Ectodermal cell (in vitro differentiated cells): ENCODE results near the gene PBX4.

Source experiments
- H3K27ac ChIP-seq: 2 replicates; pipeline ENCODE4 v1.7.0; 2013; ENCODE audit warnings: mild to moderate bottlenecking, low read depth, low read length; ENCODE audit not compliant: insufficient read depth, poor library complexity, severe bottlenecking
- H3K27me3 ChIP-seq: 2 replicates; pipeline ENCODE4 v1.7.0; 2013; ENCODE audit warnings: mild to moderate bottlenecking, low read length; ENCODE audit not compliant: insufficient read depth, control insufficient read depth, poor library complexity, severe bottlenecking
- H3K36me3 ChIP-seq: one replicate; pipeline ENCODE4 v1.7.0; 2013; ENCODE audit warnings: low read length; ENCODE audit not compliant: control insufficient read depth, insufficient read depth
- H3K4me1 ChIP-seq: one replicate; pipeline ENCODE4 v1.7.0; 2013; ENCODE audit warnings: low read length; ENCODE audit not compliant: control insufficient read depth, insufficient read depth
- H3K4me3 ChIP-seq: 2 replicates; pipeline ENCODE4 v1.7.0; 2013; ENCODE audit warnings: low read depth, low read length, control low read depth; ENCODE audit not compliant: insufficient read depth
- H3K9me3 ChIP-seq: 2 replicates; pipeline ENCODE4 v1.7.0; 2013; ENCODE audit warnings: mild to moderate bottlenecking, low read length, moderate library complexity; ENCODE audit not compliant: control insufficient read depth
- WGBS, 2 experiments: methylation state at CpG; one replicate each; pipeline ENCODE4 v1.1.7; 2013; ENCODE audit warnings: missing lambda C conversion rate in 2 of 2; 5-methylcytosine and 5-hydroxymethylcytosine counted together

Gene PBX4

GRCh38 chr19:19656451-19657396 is 38.2 kb upstream of the PBX4 start:
- WGBS, 2 experiments = 96 to 97% methylated on average over 33 of the region's 33 CpGs
- Histone ChIP-seq H3K4me1 (no peaks in the 10 kb centered on the region), H3K27ac (no peak overlapping the region), H3K36me3 (peaks cover 61% of the 10 kb centered on the region), H3K4me3 (no peak overlapping the region), H3K9me3 (no peaks in the 10 kb centered on the region), H3K27me3 (no peaks in the 10 kb centered on the region)

- WGBS, 2 experiments = 96 to 97% methylated on average over 27 of the region's 27 CpGs
- H3K36me3 ChIP-seq = peaks cover 71% of the 10 kb centered on the region
Observed at GRCh38 chr19:19655641-19656343, 37.3 kb upstream of the PBX4 start.

GRCh38 chr19:19655051-19655594 is 36.6 kb upstream of the PBX4 start:
- WGBS, 2 experiments = 96% methylated on average over 22 of the region's 22 CpGs
- Histone ChIP-seq H3K4me1 (no peaks in the 10 kb centered on the region), H3K27ac (no peak overlapping the region), H3K36me3 (peaks cover 74% of the 10 kb centered on the region), H3K27me3 (no peaks in the 10 kb centered on the region), H3K4me3 (no peak overlapping the region), H3K9me3 (no peaks in the 10 kb centered on the region)

More at GRCh38 chr19:19655641-19656343, 37.3 kb upstream of the PBX4 start:
- H3K9me3 ChIP-seq = no peaks in the 10 kb centered on the region
- H3K4me3 ChIP-seq = no peak overlapping the region
- no peak overlapping the region for H3K27ac ChIP-seq
- no peaks in the 10 kb centered on the region for H3K4me1 ChIP-seq
- H3K27me3 ChIP-seq = no peaks in the 10 kb centered on the region

- H3K4me3 ChIP-seq = no peak overlapping the region
- WGBS, 2 experiments = 94 to 96% methylated on average over 15 of the region's 15 CpGs
- peaks cover 77% of the 10 kb centered on the region for H3K36me3 ChIP-seq
Observed at GRCh38 chr19:19654441-19654840, 36.0 kb upstream of the PBX4 start.

GRCh38 chr19:19653597-19654147 is 35.2 kb upstream of the PBX4 start:
- H3K4me3 ChIP-seq = no peak overlapping the region
- peaks cover 74% of the 10 kb centered on the region for H3K36me3 ChIP-seq
- no peaks in the 10 kb centered on the region for H3K4me1 ChIP-seq
- no peaks in the 10 kb centered on the region for H3K27me3 ChIP-seq
- 95 to 96% methylated on average over 23 of the region's 23 CpGs for WGBS, 2 experiments
- H3K9me3 ChIP-seq = no peaks in the 10 kb centered on the region
- no peak overlapping the region for H3K27ac ChIP-seq

More at GRCh38 chr19:19654441-19654840, 36.0 kb upstream of the PBX4 start:
- Histone ChIP-seq H3K27ac (no peak overlapping the region), H3K9me3 (no peaks in the 10 kb centered on the region), H3K27me3 (no peaks in the 10 kb centered on the region), H3K4me1 (no peaks in the 10 kb centered on the region)

- H3K27ac ChIP-seq = no peak overlapping the region
- peaks cover 66% of the 10 kb centered on the region for H3K36me3 ChIP-seq
- 95 to 96% methylated on average over 24 of the region's 24 CpGs for WGBS, 2 experiments
- no peaks in the 10 kb centered on the region for H3K4me1 ChIP-seq
- no peaks in the 10 kb centered on the region for H3K27me3 ChIP-seq
- no peaks in the 10 kb centered on the region for H3K9me3 ChIP-seq
- H3K4me3 ChIP-seq = no peak overlapping the region
Observed at GRCh38 chr19:19652482-19653295, 34.2 kb upstream of the PBX4 start.

GRCh38 chr19:19651076-19651475 is 32.6 kb upstream of the PBX4 start:
- WGBS, 2 experiments = 94 to 98% methylated on average over 13 of the region's 13 CpGs
- no peaks in the 10 kb centered on the region for H3K27me3 ChIP-seq
- H3K4me1 ChIP-seq = no peaks in the 10 kb centered on the region
- no peaks in the 10 kb centered on the region for H3K9me3 ChIP-seq
- no peak overlapping the region for H3K27ac ChIP-seq
- peaks cover 70% of the 10 kb centered on the region for H3K36me3 ChIP-seq
- H3K4me3 ChIP-seq = no peak overlapping the region

- Histone ChIP-seq H3K4me3 (no peak overlapping the region), H3K4me1 (no peaks in the 10 kb centered on the region), H3K9me3 (no peaks in the 10 kb centered on the region), H3K27me3 (no peaks in the 10 kb centered on the region), H3K36me3 (peaks cover 66% of the 10 kb centered on the region), H3K27ac (no peak overlapping the region)
- 95% methylated on average over 9 of the region's 9 CpGs for WGBS, 2 experiments
Observed at GRCh38 chr19:19650331-19650730, 31.8 kb upstream of the PBX4 start.

GRCh38 chr19:19649580-19649995 is 31.1 kb upstream of the PBX4 start:
- no peaks in the 10 kb centered on the region for H3K27me3 ChIP-seq
- H3K27ac ChIP-seq = no peak overlapping the region
- H3K4me1 ChIP-seq = no peaks in the 10 kb centered on the region
- no peaks in the 10 kb centered on the region for H3K9me3 ChIP-seq
- peaks cover 64% of the 10 kb centered on the region for H3K36me3 ChIP-seq
- no peak overlapping the region for H3K4me3 ChIP-seq
- 95 to 97% methylated on average over 22 of the region's 22 CpGs for WGBS, 2 experiments
